Trophoblast cell (in vitro differentiated cells and primary cell): ENCODE results near the gene GRIK4.
A peak's percentile ranks its signal among the peaks of the same experiment; 100 is the strongest.

Source experiments
- DNase-seq, 2 donors: peaks; one replicate each; pipeline ENCODE4 v3.0.0-alpha.2; 2016
- H2AFZ ChIP-seq: 2 replicates; pipeline ENCODE4 v1.6.1; 2013; ENCODE audit warnings: low read length, moderate library complexity, mild to moderate bottlenecking; ENCODE audit not compliant: insufficient read depth, poor library complexity
- H2AK5ac ChIP-seq: 2 replicates; pipeline ENCODE4 v1.6.1; 2013; ENCODE audit warnings: mild to moderate bottlenecking, low read length
- H2BK120ac ChIP-seq: 2 replicates; pipeline ENCODE4 v1.6.1; 2013; ENCODE audit warnings: low read length, mild to moderate bottlenecking, moderate library complexity; ENCODE audit not compliant: insufficient read depth, poor library complexity
- H2BK12ac ChIP-seq: 2 replicates; pipeline ENCODE4 v1.6.1; 2013; ENCODE audit warnings: mild to moderate bottlenecking, low read length, moderate library complexity
- H2BK5ac ChIP-seq: 2 replicates; pipeline ENCODE4 v1.6.1; 2013; ENCODE audit warnings: low read length, low read depth, moderate library complexity, mild to moderate bottlenecking; ENCODE audit not compliant: poor library complexity
- H3K14ac ChIP-seq: 2 replicates; pipeline ENCODE4 v1.6.1; 2013; ENCODE audit warnings: mild to moderate bottlenecking, low read length
- H3K18ac ChIP-seq: 2 replicates; pipeline ENCODE4 v1.6.1; 2013; ENCODE audit warnings: mild to moderate bottlenecking, low read length
- H3K23ac ChIP-seq: 2 replicates; pipeline ENCODE4 v1.6.1; 2013; ENCODE audit warnings: low read length
- H3K27ac ChIP-seq: 2 replicates; pipeline ENCODE4 v1.5.1; 2013; ENCODE audit warnings: low read depth, mild to moderate bottlenecking, inconsistent platforms, low read length, moderate library complexity
- H3K27me3 ChIP-seq: 2 replicates; pipeline ENCODE4 v1.6.1; 2013; ENCODE audit warnings: inconsistent platforms, mild to moderate bottlenecking, low read length, moderate library complexity; ENCODE audit not compliant: insufficient read depth
- H3K36me3 ChIP-seq, 2 experiments: 1 replicate in 1 of 2; 2 replicates in 1 of 2; pipeline ENCODE4 v1.6.1; 2013; ENCODE audit warnings: low read length in 2 of 2, mild to moderate bottlenecking in 2 of 2, moderate library complexity in 1 of 2; ENCODE audit not compliant: insufficient read depth in 2 of 2, control insufficient read depth in 1 of 2
- H3K4ac ChIP-seq: 2 replicates; pipeline ENCODE4 v1.6.1; 2013; ENCODE audit warnings: low read depth, mild to moderate bottlenecking, low read length, moderate library complexity
- H3K4me1 ChIP-seq, 2 experiments: 1 replicate in 1 of 2; 2 replicates in 1 of 2; pipeline ENCODE4 v1.6.1; 2013; ENCODE audit warnings: low read length in 2 of 2, mild to moderate bottlenecking in 2 of 2, moderate library complexity in 1 of 2; ENCODE audit not compliant: insufficient read depth in 2 of 2, control insufficient read depth in 1 of 2
- H3K4me2 ChIP-seq: 2 replicates; pipeline ENCODE4 v1.6.1; 2013; ENCODE audit warnings: inconsistent platforms, mild to moderate bottlenecking, low read length, moderate library complexity
- H3K4me3 ChIP-seq: 2 replicates; pipeline ENCODE4 v1.5.1; 2013; ENCODE audit warnings: mild to moderate bottlenecking, low read depth, low read length, inconsistent platforms
- H3K79me1 ChIP-seq: one replicate; pipeline ENCODE4 v1.6.1; 2013; ENCODE audit warnings: low read length
- H3K79me2 ChIP-seq: 2 replicates; pipeline ENCODE4 v1.6.1; 2013; ENCODE audit warnings: low read length, mild to moderate bottlenecking; ENCODE audit not compliant: control insufficient read depth, insufficient read depth, poor library complexity
- H3K9ac ChIP-seq: 2 replicates; pipeline ENCODE4 v1.6.1; 2013; ENCODE audit warnings: mild to moderate bottlenecking, low read length
- H3K9me3 ChIP-seq: 2 replicates; pipeline ENCODE4 v1.6.1; 2013; ENCODE audit warnings: low read depth, mild to moderate bottlenecking, control low read depth, inconsistent platforms, low read length; ENCODE audit not compliant: insufficient read depth
- H4K12ac ChIP-seq: 2 replicates; pipeline ENCODE4 v1.6.1; 2013; ENCODE audit warnings: low read depth, mild to moderate bottlenecking, low read length, moderate library complexity
- H4K8ac ChIP-seq: 2 replicates; pipeline ENCODE4 v1.6.1; 2013; ENCODE audit warnings: low read depth, mild to moderate bottlenecking, low read length, moderate library complexity
- H4K91ac ChIP-seq: one replicate; pipeline ENCODE4 v1.6.1; 2013; ENCODE audit warnings: low read depth, mild to moderate bottlenecking, low read length, moderate library complexity
- WGBS: extraction: QIAGEN DNeasy Blood & Tissue Kit; methylation state at CpG from one replicate; pipeline ENCODE4 v1.1.7; 2013; ENCODE audit warnings: missing lambda C conversion rate; ENCODE audit not compliant: insufficient read length, insufficient coverage; ENCODE audit errors: extremely low coverage; 5-methylcytosine and 5-hydroxymethylcytosine counted together

The GRIK4 gene

GRCh38 chr11:120797143-120797542 is 285.6 kb downstream of the GRIK4 start:
- Histone ChIP-seq H3K18ac (no peak overlapping the region), H3K23ac (no peak overlapping the region), H4K91ac (no peak overlapping the region), H2AK5ac (no peak overlapping the region), H2BK5ac (no peak overlapping the region), H3K4me1 (no peaks in the 10 kb centered on the region), H2BK12ac (no peak overlapping the region), H3K9me3 (no peaks in the 10 kb centered on the region), H3K79me1 (no peaks in the 10 kb centered on the region), H3K14ac (no peak overlapping the region), H3K4me3 (no peak overlapping the region), H3K36me3 (no peaks in the 10 kb centered on the region), H4K12ac (no peak overlapping the region), H3K27me3 (no peaks in the 10 kb centered on the region), H3K4me2 (no peak overlapping the region), H3K27ac (no peak overlapping the region), H3K4ac (no peak overlapping the region), H2BK120ac (no peak overlapping the region), H4K8ac (no peak overlapping the region), H2AFZ (no peak overlapping the region), H3K9ac (no peak overlapping the region), H3K79me2 (no peaks in the 10 kb centered on the region)
- DNase-seq = no peak
- WGBS = no CpG with 5 or more reads among the region's 9 CpGs

GRCh38 chr11:120798854-120799253 is 287.3 kb downstream of the GRIK4 start:
- Histone ChIP-seq H3K27ac (no peak overlapping the region), H2BK5ac (no peak overlapping the region), H3K79me2 (no peaks in the 10 kb centered on the region), H3K9ac (no peak overlapping the region), H2AK5ac (no peak overlapping the region), H3K18ac (no peak overlapping the region), H3K79me1 (no peaks in the 10 kb centered on the region), H3K4ac (no peak overlapping the region), H4K12ac (no peak overlapping the region), H4K8ac (no peak overlapping the region), H3K9me3 (no peaks in the 10 kb centered on the region), H3K4me3 (no peak overlapping the region), H3K4me1 (no peaks in the 10 kb centered on the region), H3K4me2 (no peak overlapping the region), H3K27me3 (no peaks in the 10 kb centered on the region), H2AFZ (no peak overlapping the region), H3K14ac (no peak overlapping the region), H4K91ac (no peak overlapping the region), H2BK120ac (no peak overlapping the region), H3K23ac (no peak overlapping the region), H3K36me3 (no peaks in the 10 kb centered on the region), H2BK12ac (no peak overlapping the region)
- WGBS = no CpG with 5 or more reads among the region's 3 CpGs
- no peak for DNase-seq

- WGBS = no CpG with 5 or more reads among the region's 7 CpGs
- H3K27ac ChIP-seq = no peak overlapping the region
- H3K4me3 ChIP-seq = peak overlapping the region; percentile 6
- no peak overlapping the region for H2BK120ac ChIP-seq
- no peaks in the 10 kb centered on the region for H3K79me2 ChIP-seq
- H3K9ac ChIP-seq = no peak overlapping the region
- no peak overlapping the region for H3K18ac ChIP-seq
- no peaks in the 10 kb centered on the region for H3K9me3 ChIP-seq
- no peak overlapping the region for H2AFZ ChIP-seq
- no peaks in the 10 kb centered on the region for H3K4me1 ChIP-seq
- no peak overlapping the region for H4K12ac ChIP-seq
- H3K36me3 ChIP-seq = no peaks in the 10 kb centered on the region
- no peak overlapping the region for H2BK5ac ChIP-seq
- H3K14ac ChIP-seq = no peak overlapping the region
- H3K27me3 ChIP-seq = no peaks in the 10 kb centered on the region
- H3K23ac ChIP-seq = no peak overlapping the region
- no peak overlapping the region for H3K4me2 ChIP-seq
- no peak overlapping the region for H2AK5ac ChIP-seq
- no peak overlapping the region for H3K4ac ChIP-seq
- H2BK12ac ChIP-seq = no peak overlapping the region
- no peaks in the 10 kb centered on the region for H3K79me1 ChIP-seq
- no peak for DNase-seq
- no peak overlapping the region for H4K8ac ChIP-seq
- no peak overlapping the region for H4K91ac ChIP-seq
These were observed 288.7 kb downstream of the GRIK4 start for GRCh38 chr11:120800206-120800605.

GRCh38 chr11:120801801-120802689 is 290.5 kb downstream of the GRIK4 start:
- Histone ChIP-seq H3K9me3 (no peaks in the 10 kb centered on the region), H2AK5ac (no peak overlapping the region), H2BK5ac (no peak overlapping the region), H3K23ac (no peak overlapping the region), H4K8ac (no peak overlapping the region), H3K36me3 (no peaks in the 10 kb centered on the region), H3K14ac (no peak overlapping the region), H3K4me1 (peaks cover 0 to 2% of the 10 kb centered on the region in 2 experiments), H3K4me2 (no peak overlapping the region), H3K27me3 (no peaks in the 10 kb centered on the region), H3K9ac (no peak overlapping the region), H4K91ac (no peak overlapping the region), H3K4ac (no peak overlapping the region), H2BK12ac (no peak overlapping the region), H2BK120ac (no peak overlapping the region), H3K79me1 (no peaks in the 10 kb centered on the region), H2AFZ (no peak overlapping the region), H4K12ac (no peak overlapping the region), H3K4me3 (no peak overlapping the region), H3K79me2 (no peaks in the 10 kb centered on the region), H3K27ac (no peak overlapping the region), H3K18ac (no peak overlapping the region)
- DNase-seq = peak; percentile 66 to 86
- no CpG with 5 or more reads among the region's 9 CpGs for WGBS
